Body of pancreas (tissue), 4 donors: ENCODE measurements around the gene DOK1. TPM values are rescaled to one million over a fixed set of nuclear protein-coding genes. Genes with fewer than 3 reads are reported as not detected.

Experiments
- ATAC-seq: fragments of 150-250 bp; one replicate; pipeline ENCODE4 v1.9.1; 2016
- DNase-seq, 4 donors: peaks; one replicate each; pipeline ENCODE4 v3.0.0-alpha.2; 2019
- H3K27ac ChIP-seq, 4 donors: fragments of 200-600 bp; sonication (generic); 1 replicate in 3 of 4; 2 replicates in 1 of 4; pipeline versions ENCODE4 v1.5.1 to v1.6.1; 2016 to 2019; ENCODE audit warnings: mild to moderate bottlenecking in 1 of 4, mixed read lengths in 1 of 4, moderate library complexity in 1 of 4
- H3K27me3 ChIP-seq, 2 donors: fragments of 200-600 bp; sonication (generic); one replicate each; pipeline ENCODE4 v1.6.0; 2016; ENCODE audit warnings: mild to moderate bottlenecking in 1 of 2
- H3K36me3 ChIP-seq, 2 donors: fragments of 200-600 bp; sonication (generic); replicated peaks in 1 of 2; 2 replicates each; pipeline ENCODE4 v1.5.1; 2016; ENCODE audit warnings: low read depth in 2 of 2; ENCODE audit not compliant: insufficient read depth in 1 of 2
- H3K4me1 ChIP-seq: fragments of 200-600 bp; sonication (generic); one replicate; pipeline ENCODE4 v1.6.0; 2016
- H3K4me3 ChIP-seq, 2 donors: fragments of 200-600 bp; sonication (generic); 1 replicate in 1 of 2; 2 replicates in 1 of 2; pipeline ENCODE4 v1.5.1; 2016 to 2019
- H3K9me3 ChIP-seq, 3 donors: fragments of 200-600 bp; sonication (generic); 1 replicate in 2 of 3; 2 replicates in 1 of 3; pipeline ENCODE4 v1.5.1; 2016
- POLR2A ChIP-seq, 3 donors: fragments of 450-650 bp; IDR thresholded peaks; one replicate each; pipeline ENCODE4 v1.6.1; 2016; ENCODE audit warnings: antibody characterized with exemption in 3 of 3, mild to moderate bottlenecking in 2 of 3
- WGBS, 2 donors: methylation state at CpG; one replicate each; pipeline ENCODE4 v1.1.5; 2017; 5-methylcytosine and 5-hydroxymethylcytosine counted together
- intact Hi-C: fragments of 100-400 bp; cut with DNase I; formaldehyde crosslinking; loops from one replicate; pipeline ENCODE4 v1.15.1; 2023
- total RNA-seq, 2 donors: library from RNA; depleted of rRNA; stranded (reverse); fragments of >200 nt; gene quantifications; one replicate each; pipeline ENCODE4 v1.1.0, GENCODE V29; 2016
- TF ChIP-seq, protein P1 (sequence below), 7 experiments: fragments of 450-650 bp in 4 of 7; fragments of 200-600 bp in 3 of 7; sonication (generic) in 3 of 7; IDR thresholded peaks; one replicate each; pipeline ENCODE4 v1.5.1; 2016 to 2019; ENCODE audit warnings: antibody characterized with exemption in 7 of 7

The DOK1 gene
- total RNA-seq, 2 donors from 2014 or later: 9.2 to 15.3 TPM

- peak; percentile 13 for ATAC-seq
- Histone ChIP-seq H3K27ac (peak overlapping the region; percentile 8 to 90 (median 68)), H3K36me3 (peaks cover 0 to 4% of the 10 kb centered on the region in 2 donors), H3K27me3 (no peaks in the 10 kb centered on the region), H3K4me1 (peaks cover 27% of the 10 kb centered on the region), H3K4me3 (peak overlapping the region; percentile 37 to 70), H3K9me3 (no peaks in the 10 kb centered on the region)
- intact Hi-C loops: no loop called here
- peak; percentile 34 to 42 (median 36) for DNase-seq
- WGBS, 2 donors: 4 to 7% methylated on average over 19 to 54 of the region's 54 CpGs
- no peak for TF ChIP-seq POLR2A (IDR thresholded peaks at IDR 0.05)
- TF ChIP-seq, protein P1, sequence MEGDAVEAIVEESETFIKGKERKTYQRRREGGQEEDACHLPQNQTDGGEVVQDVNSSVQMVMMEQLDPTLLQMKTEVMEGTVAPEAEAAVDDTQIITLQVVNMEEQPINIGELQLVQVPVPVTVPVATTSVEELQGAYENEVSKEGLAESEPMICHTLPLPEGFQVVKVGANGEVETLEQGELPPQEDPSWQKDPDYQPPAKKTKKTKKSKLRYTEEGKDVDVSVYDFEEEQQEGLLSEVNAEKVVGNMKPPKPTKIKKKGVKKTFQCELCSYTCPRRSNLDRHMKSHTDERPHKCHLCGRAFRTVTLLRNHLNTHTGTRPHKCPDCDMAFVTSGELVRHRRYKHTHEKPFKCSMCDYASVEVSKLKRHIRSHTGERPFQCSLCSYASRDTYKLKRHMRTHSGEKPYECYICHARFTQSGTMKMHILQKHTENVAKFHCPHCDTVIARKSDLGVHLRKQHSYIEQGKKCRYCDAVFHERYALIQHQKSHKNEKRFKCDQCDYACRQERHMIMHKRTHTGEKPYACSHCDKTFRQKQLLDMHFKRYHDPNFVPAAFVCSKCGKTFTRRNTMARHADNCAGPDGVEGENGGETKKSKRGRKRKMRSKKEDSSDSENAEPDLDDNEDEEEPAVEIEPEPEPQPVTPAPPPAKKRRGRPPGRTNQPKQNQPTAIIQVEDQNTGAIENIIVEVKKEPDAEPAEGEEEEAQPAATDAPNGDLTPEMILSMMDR (IDR thresholded peaks at IDR 0.05): no peak
These were observed 24.0 kb upstream of the DOK1 start for GRCh38 chr2:74530239-74531187.

DNA sequence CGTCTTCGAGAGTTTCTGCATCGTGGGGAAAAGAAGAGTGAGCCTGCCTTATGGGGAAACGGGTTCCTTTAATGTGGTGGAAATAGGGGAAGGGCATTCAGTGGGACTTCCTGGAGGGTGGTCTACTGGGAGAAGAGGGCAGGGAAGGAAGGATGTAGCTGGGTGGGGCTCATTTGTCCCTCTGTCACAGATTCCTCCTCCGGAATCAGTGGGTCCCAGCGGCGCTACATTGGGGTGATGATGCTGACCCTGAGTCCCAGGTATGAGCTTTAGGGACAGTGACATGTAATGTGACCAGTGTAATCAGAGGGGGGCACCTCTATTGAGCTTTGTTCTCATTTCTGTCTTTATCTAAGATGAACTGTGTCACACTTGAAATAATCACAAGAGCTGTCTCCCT is 22.9 kb upstream of the DOK1 start:
- TF ChIP-seq, protein P1 (IDR thresholded peaks at IDR 0.05): no peak
- no peak for TF ChIP-seq POLR2A (IDR thresholded peaks at IDR 0.05)
- Histone ChIP-seq H3K4me3 (no peak overlapping the region), H3K36me3 (peaks cover 0 to 4% of the 10 kb centered on the region in 2 donors), H3K27me3 (no peaks in the 10 kb centered on the region), H3K4me1 (peaks cover 27% of the 10 kb centered on the region), H3K27ac (no peak overlapping the region), H3K9me3 (no peaks in the 10 kb centered on the region)
- intact Hi-C loops: no loop called here
- no peak for DNase-seq
- no peak for ATAC-seq
- WGBS, 2 donors: 81 to 89% methylated on average over 7 of the region's 7 CpGs

- no peak for TF ChIP-seq POLR2A (IDR thresholded peaks at IDR 0.05)
- TF ChIP-seq, protein P1 (IDR thresholded peaks at IDR 0.05): peak in 4 of 7 experiments; percentile 32 to 37 (median 34)
- DNase-seq (no peak), ATAC-seq (no peak)
- no peaks in the 10 kb centered on the region for H3K27me3 ChIP-seq
- intact Hi-C loops: no loop called here
- no peak overlapping the region for H3K27ac ChIP-seq
- no peaks in the 10 kb centered on the region for H3K36me3 ChIP-seq
- H3K4me3 ChIP-seq: no peak overlapping the region
- peaks cover 27% of the 10 kb centered on the region for H3K4me1 ChIP-seq
- H3K9me3 ChIP-seq: no peaks in the 10 kb centered on the region
These were observed 22.3 kb upstream of the DOK1 start for GRCh38 chr2:74532222-74532621.

- intact Hi-C loops: no loop called here
- ATAC-seq (no peak), DNase-seq (no peak)
- H3K4me1 ChIP-seq: peaks cover 17% of the 10 kb centered on the region
- no peaks in the 10 kb centered on the region for H3K9me3 ChIP-seq
- no peak for TF ChIP-seq POLR2A (IDR thresholded peaks at IDR 0.05)
- TF ChIP-seq, protein P1 (IDR thresholded peaks at IDR 0.05): no peak
- WGBS, 2 donors: 78 to 82% methylated on average over 4 of the region's 4 CpGs
- H3K4me3 ChIP-seq: no peak overlapping the region
- no peaks in the 10 kb centered on the region for H3K27me3 ChIP-seq
- H3K36me3 ChIP-seq: no peaks in the 10 kb centered on the region
- no peak overlapping the region for H3K27ac ChIP-seq
These were observed 21.1 kb upstream of the DOK1 start for GRCh38 chr2:74533464-74533863.
